ENCODE measurements around the gene CLEC2L. TPM values are rescaled to one million over a fixed set of nuclear protein-coding genes. Genes with fewer than 3 reads are reported as not detected.

Gene CLEC2L
- total and polyA plus RNA-seq, 2 experiments from 2014 or later = not detected

GRCh38 chr7:139572704-139573385 lies 49.4 kb downstream of the CLEC2L start:
- H3K27me3 Mint-ChIP-seq (ENCODE audit: insufficient read depth, low read depth, poor library complexity) = peaks cover 2% of the 10 kb centered on the region
- Histone ChIP-seq H3K9me2 (ENCODE audit: insufficient read depth) (no peaks in the 10 kb centered on the region), H3K27me3 (ENCODE audit: insufficient read depth) (no peaks in the 10 kb centered on the region), H3K4me1 (ENCODE audit: insufficient read depth) (no peaks in the 10 kb centered on the region), H3K4me2 (no peak overlapping the region), H3K36me3 (ENCODE audit: insufficient read depth) (no peaks in the 10 kb centered on the region), H3K4me3 (no peak overlapping the region), H3K27ac (ENCODE audit: low read depth) (no peak overlapping the region), H2AFZ (no peak overlapping the region), H3F3A (replicated peaks; ENCODE audit: low read depth) (no peaks in the 10 kb centered on the region), H4K20me1 (replicated peaks; ENCODE audit: insufficient read depth) (no peaks in the 10 kb centered on the region), H3K79me2 (replicated peaks; ENCODE audit: insufficient read depth) (no peaks in the 10 kb centered on the region)
- H3K36me3 Mint-ChIP-seq (ENCODE audit: low read depth) = no peaks in the 10 kb centered on the region
- ATAC-seq (peak; percentile 79), DNase-seq (ENCODE audit: low spot score) (no peak)
- TF ChIP-seq CTCF (conservative IDR thresholded peaks at IDR 0.05; ENCODE audit: low read depth in 2 of 2) (0 out of 4 replicates have a peak, but pooled peaks of 1 of the 2 experiments have one; percentile 5), JUNB (IDR thresholded peaks at IDR 0.05; ENCODE audit: unreplicated experiment) (no peak), EZH2phosphoT487 (IDR thresholded peaks at IDR 0.05; ENCODE audit: unreplicated experiment) (no peak), ZNF114 (CRISPR knock-in tag; IDR thresholded peaks at IDR 0.05) (no peak), REST (IDR thresholded peaks at IDR 0.05; ENCODE audit: unreplicated experiment) (no peak)
- H3K9me3 Mint-ChIP-seq = no peaks in the 10 kb centered on the region
- peaks cover 6% of the 10 kb centered on the region; the same call in 1 of the 3 replicates for H3K4me1 Mint-ChIP-seq
- H3K27ac Mint-ChIP-seq = no peak overlapping the region
- H3K4me3 Mint-ChIP-seq = no peak overlapping the region

GRCh38 chr7:139573871-139574270 lies 50.4 kb downstream of the CLEC2L start:
- H2AFZ ChIP-seq = no peak overlapping the region
- no peaks in the 10 kb centered on the region for H3K9me2 ChIP-seq (ENCODE audit: insufficient read depth)
- Mint-ChIP-seq H3K4me3 (no peak overlapping the region), H3K27me3 (ENCODE audit: insufficient read depth, low read depth, poor library complexity) (peaks cover 2% of the 10 kb centered on the region), H3K36me3 (ENCODE audit: low read depth) (no peaks in the 10 kb centered on the region), H3K4me1 (peaks cover 4% of the 10 kb centered on the region; the same call in 1 of the 3 replicates), H3K9me3 (no peaks in the 10 kb centered on the region), H3K27ac (no peak overlapping the region)
- H3K79me2 ChIP-seq (replicated peaks; ENCODE audit: insufficient read depth) = no peaks in the 10 kb centered on the region
- H3K4me1 ChIP-seq (ENCODE audit: insufficient read depth) = no peaks in the 10 kb centered on the region
- no peaks in the 10 kb centered on the region for H3K27me3 ChIP-seq (ENCODE audit: insufficient read depth)
- H3K4me2 ChIP-seq = no peak overlapping the region
- no peaks in the 10 kb centered on the region for H3K36me3 ChIP-seq (ENCODE audit: insufficient read depth)
- no peaks in the 10 kb centered on the region for H3F3A ChIP-seq (replicated peaks; ENCODE audit: low read depth)
- DNase-seq (ENCODE audit: low spot score) (no peak), ATAC-seq (no peak)
- no peak overlapping the region for H3K4me3 ChIP-seq
- H4K20me1 ChIP-seq (replicated peaks; ENCODE audit: insufficient read depth) = no peaks in the 10 kb centered on the region
- H3K27ac ChIP-seq (ENCODE audit: low read depth) = no peak overlapping the region
- TF ChIP-seq ZNF462 (CRISPR knock-in tag; IDR thresholded peaks at IDR 0.05) = no peak
- TF ChIP-seq JUNB (IDR thresholded peaks at IDR 0.05; ENCODE audit: unreplicated experiment) = no peak

Measured in GM23338 (cell line).